Smooth muscle cell (in vitro differentiated cells): ENCODE data around the gene LDLRAD4. TPM values are rescaled to one million over a fixed set of nuclear protein-coding genes. Genes with fewer than 3 reads are reported as not detected.
"Not testable (repeated sequence)": the region's sequence is repeated elsewhere in the genome, so short reads cannot be mapped to it uniquely, and the experiment has no call there.

ENCODE experiments used
- DNase-seq: peaks from one replicate; lab custom pipeline; 2025; ENCODE audit not compliant: unreplicated experiment; lab: John Stamatoyannopoulos, UW
- H2AFZ ChIP-seq: fragments of 200-600 bp; sonication (generic); 2 replicates; pipeline ENCODE4 v1.6.0; 2016; ENCODE audit warnings: antibody characterized with exemption, low read depth, mild to moderate bottlenecking
- H3F3A ChIP-seq: fragments of 200-600 bp; sonication (generic); 2 replicates; pipeline ENCODE4 v1.6.0; 2017; ENCODE audit warnings: antibody characterized with exemption, low read depth
- H3K27ac ChIP-seq: fragments of 200-600 bp; sonication (generic); 2 replicates; pipeline ENCODE4 v1.5.1; 2016; ENCODE audit warnings: low read depth, mild to moderate bottlenecking
- H3K27me3 ChIP-seq: fragments of 200-600 bp; sonication (generic); 2 replicates; pipeline ENCODE4 v1.6.1; 2016; ENCODE audit warnings: low read depth, mild to moderate bottlenecking
- H3K36me3 ChIP-seq: fragments of 200-600 bp; sonication (generic); 2 replicates; pipeline ENCODE4 v1.5.1; 2016; ENCODE audit warnings: low read depth
- H3K4me1 ChIP-seq: fragments of 200-600 bp; sonication (generic); 2 replicates; pipeline ENCODE4 v1.5.1; 2016; ENCODE audit warnings: low read depth
- H3K4me2 ChIP-seq: fragments of 200-600 bp; sonication (generic); 2 replicates; pipeline ENCODE4 v1.6.0; 2016; ENCODE audit warnings: mild to moderate bottlenecking
- H3K4me3 ChIP-seq: fragments of 200-600 bp; sonication (generic); 2 replicates; pipeline ENCODE4 v1.5.1; 2016; ENCODE audit warnings: mild to moderate bottlenecking
- H3K79me2 ChIP-seq: fragments of 200-600 bp; sonication (generic); 2 replicates; pipeline ENCODE4 v1.6.0; 2016; ENCODE audit warnings: low read depth, mild to moderate bottlenecking
- H3K9ac ChIP-seq: fragments of 200-600 bp; sonication (generic); 2 replicates; pipeline ENCODE4 v1.6.0; 2016; ENCODE audit warnings: low read depth
- H3K9me3 ChIP-seq: fragments of 200-600 bp; sonication (generic); replicated peaks from 2 replicates; pipeline ENCODE4 v1.5.1; 2016; ENCODE audit warnings: low read depth
- H4K20me1 ChIP-seq: fragments of 200-600 bp; sonication (generic); 2 replicates; pipeline ENCODE4 v1.6.0; 2016; ENCODE audit warnings: low read depth
- CTCF ChIP-seq: fragments of 200-600 bp; sonication (generic); IDR thresholded peaks from 2 replicates; pipeline ENCODE4 v1.5.1; 2017; ENCODE audit warnings: borderline replicate concordance, mild to moderate bottlenecking, antibody characterized with exemption; ENCODE audit not compliant: insufficient read depth, poor library complexity, severe bottlenecking
- WGBS: methylation state at CpG from one replicate; pipeline ENCODE4 v1.1.7; 2016; ENCODE audit warnings: low lambda C conversion rate; 5-methylcytosine and 5-hydroxymethylcytosine counted together
- polyA plus RNA-seq: library from polyadenylated mRNA; unstranded; fragments of >200 nt; fragmentation: Nextera tagmentation; extraction: Ambion mirVana; gene quantifications from 2 replicates; pipeline ENCODE4 v1.2.1, GENCODE V29; 2016
- total RNA-seq: library from RNA; depleted of rRNA; stranded (reverse); fragments of >200 nt; gene quantifications from 2 replicates; pipeline ENCODE4 v1.2.3, GENCODE V29; 2014

The LDLRAD4 gene
- total and polyA plus RNA-seq, 2 experiments from 2014 or later = 36.2 to 48.3 TPM

- peaks cover 8% of the 10 kb centered on the region for H3F3A ChIP-seq
- H3K27me3 ChIP-seq = no peaks in the 10 kb centered on the region
- no peak overlapping the region for H3K4me3 ChIP-seq
- DNase-seq = no peak
- no peak for TF ChIP-seq CTCF
- H3K36me3 ChIP-seq = peaks cover 10% of the 10 kb centered on the region
- H3K27ac ChIP-seq = no peak overlapping the region
- 92% methylated on average over 1 of the region's 1 CpG for WGBS
- H4K20me1 ChIP-seq = peaks cover 5% of the 10 kb centered on the region
- H3K4me2 ChIP-seq = no peak overlapping the region
- no peak overlapping the region for H2AFZ ChIP-seq
- H3K9me3 ChIP-seq = peaks cover 6% of the 10 kb centered on the region
- H3K9ac ChIP-seq = no peak overlapping the region
- H3K4me1 ChIP-seq = peaks cover 15% of the 10 kb centered on the region
- H3K79me2 ChIP-seq = peaks cover 67% of the 10 kb centered on the region
These were observed 121.1 kb downstream of the LDLRAD4 start for GRCh38 chr18:13339653-13340052.

- not testable (repeated sequence) for H3K4me3 ChIP-seq, H4K20me1 ChIP-seq, H3K27me3 ChIP-seq, DNase-seq, H3K4me1 ChIP-seq, H3K36me3 ChIP-seq, H3K4me2 ChIP-seq, H3F3A ChIP-seq, H3K9me3 ChIP-seq, H3K27ac ChIP-seq, H3K9ac ChIP-seq, H2AFZ ChIP-seq
- H3K79me2 ChIP-seq = peaks cover 76% of the 10 kb centered on the region
These were observed 127.9 kb downstream of the LDLRAD4 start for GRCh38 chr18:13346449-13346848.

DNA sequence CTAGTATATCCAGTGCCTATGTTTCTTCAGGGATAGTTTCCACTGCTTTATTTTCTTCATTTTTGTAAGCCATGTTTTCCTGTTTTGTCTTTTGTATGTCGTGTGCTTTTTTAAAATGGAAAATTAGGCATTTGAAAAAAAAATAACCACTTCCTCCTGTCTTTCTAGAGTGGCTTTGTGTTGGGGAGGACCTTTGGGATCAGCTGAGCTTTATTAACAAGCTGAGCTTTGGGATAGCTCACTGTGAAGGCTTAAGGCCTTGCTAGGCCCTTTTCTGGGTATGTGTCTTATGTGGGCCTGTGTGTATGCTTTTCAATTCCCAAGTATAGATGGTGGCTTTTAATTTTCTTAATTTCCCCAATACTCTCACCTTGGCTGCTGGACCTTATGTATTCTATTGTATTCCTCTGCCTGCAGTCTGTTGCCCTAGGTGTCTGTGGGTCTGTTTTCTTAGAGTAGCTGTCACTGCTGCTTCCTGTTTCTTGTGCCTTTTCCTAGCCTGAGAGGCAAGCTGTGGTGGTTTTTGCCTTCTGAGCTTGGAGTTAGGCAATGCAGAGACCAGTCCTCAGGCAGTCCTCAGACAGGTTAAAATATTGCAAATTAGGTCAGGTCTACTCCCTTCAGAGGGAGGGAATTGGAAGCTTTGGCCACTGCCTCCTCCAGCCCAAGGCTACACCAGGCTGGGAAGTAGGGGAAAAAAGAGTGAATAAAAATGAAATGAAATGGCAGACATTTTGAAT is 134.7 kb downstream of the LDLRAD4 start:
- H3K9ac ChIP-seq = no peak overlapping the region
- H3K4me3 ChIP-seq = no peak overlapping the region
- H3K9me3 ChIP-seq = no peaks in the 10 kb centered on the region
- DNase-seq = no peak
- H3K36me3 ChIP-seq = peaks cover 5% of the 10 kb centered on the region
- no peak overlapping the region for H3K4me2 ChIP-seq
- peaks cover 41% of the 10 kb centered on the region for H4K20me1 ChIP-seq
- H3K27me3 ChIP-seq = no peaks in the 10 kb centered on the region
- H3K27ac ChIP-seq = peak overlapping the region; percentile 46
- H3K4me1 ChIP-seq = no peaks in the 10 kb centered on the region
- 71% methylated on average over 1 of the region's 1 CpG for WGBS
- H2AFZ ChIP-seq = no peak overlapping the region
- no peaks in the 10 kb centered on the region for H3F3A ChIP-seq
- H3K79me2 ChIP-seq = peaks cover 96% of the 10 kb centered on the region
- no peak for TF ChIP-seq CTCF

GRCh38 chr18:13354402-13354801 is 135.8 kb downstream of the LDLRAD4 start:
- Histone ChIP-seq H3K9ac (no peak overlapping the region), H3K27ac (no peak overlapping the region), H3K4me3 (no peak overlapping the region), H4K20me1 (peaks cover 46% of the 10 kb centered on the region), H3K9me3 (no peaks in the 10 kb centered on the region), H2AFZ (no peak overlapping the region), H3K27me3 (no peaks in the 10 kb centered on the region), H3K79me2 (peaks cover 96% of the 10 kb centered on the region), H3F3A (no peaks in the 10 kb centered on the region), H3K4me2 (no peak overlapping the region), H3K4me1 (no peaks in the 10 kb centered on the region), H3K36me3 (peaks cover 5% of the 10 kb centered on the region)
- TF ChIP-seq CTCF = no peak
- 100% methylated on average over 1 of the region's 1 CpG for WGBS
- DNase-seq = no peak
